Epithelial cell of esophagus (primary cell): ENCODE measurements around the gene SCGB1D4.
A peak's percentile ranks its signal among the peaks of the same experiment; 100 is the strongest.
"Not testable (repeated sequence)": the region's sequence is repeated elsewhere in the genome, so short reads cannot be mapped to it uniquely, and the experiment has no call there.

Experiments used
- DNase-seq: peaks from one replicate; pipeline ENCODE4 v3.0.0; 2010; ENCODE audit warnings: low read depth
- H3K4me3 ChIP-seq: 2 replicates; pipeline ENCODE4 v1.5.1; 2011; ENCODE audit warnings: mild to moderate bottlenecking, low read length, control low read depth
- TF ChIP-seq, protein P1 (sequence below): IDR thresholded peaks from 2 replicates; pipeline ENCODE4 v1.5.1; 2011; ENCODE audit warnings: low read depth, mild to moderate bottlenecking, low read length, control low read depth, inconsistent platforms; ENCODE audit not compliant: insufficient read depth; ENCODE audit errors: missing control alignments

Gene SCGB1D4, protein sequence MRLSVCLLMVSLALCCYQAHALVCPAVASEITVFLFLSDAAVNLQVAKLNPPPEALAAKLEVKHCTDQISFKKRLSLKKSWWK

DNA sequence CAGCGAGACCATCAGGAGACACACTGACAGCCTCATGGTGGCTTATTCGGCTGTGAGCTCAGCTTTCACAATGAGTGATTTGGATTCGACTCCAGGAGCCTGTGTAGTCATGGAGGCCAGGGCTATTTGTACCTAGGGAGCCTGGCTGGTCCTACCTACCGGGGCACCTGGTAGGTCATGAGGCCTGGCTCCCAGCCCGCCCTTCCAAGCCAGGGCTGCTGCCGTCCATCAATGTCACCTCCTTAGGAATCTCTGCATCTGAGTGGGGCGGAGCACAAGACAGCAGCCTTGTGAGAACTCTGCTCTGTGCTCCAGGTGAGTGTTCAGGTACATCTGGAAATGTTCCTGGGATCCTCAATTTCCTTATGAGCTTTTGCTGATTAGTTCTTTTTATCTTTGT is at the start of gene SCGB1D4:
SCGB1D4 (minus strand) TSS at position 101 of the 400 bp plus-strand sequence; CDS start at position 36, 65 bp downstream.
- TF ChIP-seq, protein P1, sequence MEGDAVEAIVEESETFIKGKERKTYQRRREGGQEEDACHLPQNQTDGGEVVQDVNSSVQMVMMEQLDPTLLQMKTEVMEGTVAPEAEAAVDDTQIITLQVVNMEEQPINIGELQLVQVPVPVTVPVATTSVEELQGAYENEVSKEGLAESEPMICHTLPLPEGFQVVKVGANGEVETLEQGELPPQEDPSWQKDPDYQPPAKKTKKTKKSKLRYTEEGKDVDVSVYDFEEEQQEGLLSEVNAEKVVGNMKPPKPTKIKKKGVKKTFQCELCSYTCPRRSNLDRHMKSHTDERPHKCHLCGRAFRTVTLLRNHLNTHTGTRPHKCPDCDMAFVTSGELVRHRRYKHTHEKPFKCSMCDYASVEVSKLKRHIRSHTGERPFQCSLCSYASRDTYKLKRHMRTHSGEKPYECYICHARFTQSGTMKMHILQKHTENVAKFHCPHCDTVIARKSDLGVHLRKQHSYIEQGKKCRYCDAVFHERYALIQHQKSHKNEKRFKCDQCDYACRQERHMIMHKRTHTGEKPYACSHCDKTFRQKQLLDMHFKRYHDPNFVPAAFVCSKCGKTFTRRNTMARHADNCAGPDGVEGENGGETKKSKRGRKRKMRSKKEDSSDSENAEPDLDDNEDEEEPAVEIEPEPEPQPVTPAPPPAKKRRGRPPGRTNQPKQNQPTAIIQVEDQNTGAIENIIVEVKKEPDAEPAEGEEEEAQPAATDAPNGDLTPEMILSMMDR, result no peak
- H3K4me3 ChIP-seq, result no peak within 1 kb of the TSS
- no peak for DNase-seq

DNA sequence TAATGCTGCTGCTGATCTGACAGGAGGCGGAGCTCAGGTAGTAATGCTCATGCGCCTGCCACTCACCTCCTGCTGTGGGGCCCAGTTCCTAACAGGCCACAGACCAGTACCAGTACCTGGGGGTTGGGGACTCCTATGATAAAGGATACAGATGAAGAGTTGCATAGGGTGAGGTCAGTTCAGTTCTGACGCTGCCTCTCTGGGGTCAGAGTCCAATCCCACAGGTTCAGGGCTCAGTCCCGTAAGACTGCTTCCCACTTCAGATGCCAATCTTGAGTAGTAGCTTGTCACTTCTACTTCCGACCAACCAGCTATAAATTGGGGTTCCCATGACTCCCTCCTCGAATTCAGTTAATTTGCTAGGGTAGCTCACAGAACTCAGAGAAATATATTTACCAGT is 47.0 kb upstream of the SCGB1D4 start:
- H3K4me3 ChIP-seq, result no peak overlapping the region
- no peak for DNase-seq
- TF ChIP-seq, protein P1, result no peak

DNA sequence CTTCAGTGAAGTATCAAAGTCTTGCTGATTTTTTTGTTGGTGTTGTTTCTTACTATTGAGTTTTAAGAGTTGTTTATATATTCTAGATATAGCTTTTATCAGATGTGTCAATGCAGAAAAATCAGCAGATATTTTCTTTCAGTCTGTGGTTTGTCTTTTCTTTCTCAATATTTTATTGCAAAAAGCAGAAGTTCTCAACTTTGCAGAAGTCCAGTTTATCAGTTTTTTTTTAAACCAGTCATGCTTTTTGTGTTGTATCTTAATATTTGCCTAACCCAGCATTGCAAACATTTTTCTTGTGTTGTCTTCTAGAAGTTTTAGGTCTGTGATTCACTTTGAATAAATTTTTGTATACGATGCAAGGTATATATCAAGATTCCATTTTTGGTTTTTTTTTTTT is 45.3 kb upstream of the SCGB1D4 start:
- no peak overlapping the region for H3K4me3 ChIP-seq
- TF ChIP-seq, protein P1, result no peak
- no peak for DNase-seq

DNA sequence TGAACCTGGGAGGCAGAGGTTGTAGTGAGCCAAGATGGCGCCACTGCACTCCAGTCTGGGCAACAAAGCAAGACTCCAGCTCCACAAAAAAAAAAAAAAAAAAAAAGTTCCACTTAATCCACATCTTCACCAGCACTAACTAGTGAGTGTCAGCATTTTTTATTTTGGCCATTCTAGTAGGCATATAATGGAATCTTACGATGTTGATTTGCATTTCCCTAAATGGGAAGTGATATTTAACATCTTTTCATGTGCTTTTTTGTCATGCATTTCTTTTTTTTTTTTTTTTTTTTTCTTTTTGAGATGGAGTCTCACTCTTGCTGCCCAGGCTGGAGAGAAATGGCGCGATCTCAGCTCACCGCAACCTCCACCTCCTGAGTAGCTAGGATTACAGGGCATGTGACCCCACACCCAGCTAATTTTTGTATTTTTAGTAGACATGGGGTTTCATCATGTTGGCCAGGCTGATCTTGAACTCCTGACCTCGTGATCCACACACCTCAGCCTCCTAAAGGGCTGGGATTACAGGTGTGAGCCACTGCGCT is 44.8 kb upstream of the SCGB1D4 start:
- not testable (repeated sequence) for H3K4me3 ChIP-seq, DNase-seq

DNA sequence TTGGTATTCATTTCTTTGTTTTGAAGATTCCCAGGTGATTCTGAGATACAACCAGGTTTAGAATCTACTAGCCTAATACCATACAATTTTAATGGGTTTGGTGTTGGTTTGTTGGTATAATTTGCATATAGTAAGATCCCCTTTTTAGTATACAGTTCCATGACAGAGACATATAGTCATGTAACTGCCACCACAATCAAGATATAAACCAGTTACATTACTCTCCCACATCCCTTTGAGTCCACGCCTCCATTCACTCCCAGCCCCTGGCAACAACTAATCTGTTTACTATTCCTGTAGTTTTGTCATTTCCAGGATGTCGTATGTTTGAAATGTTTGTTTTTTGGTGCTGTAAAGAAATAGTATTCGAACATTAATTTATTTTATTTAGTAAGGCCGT is 42.7 kb upstream of the SCGB1D4 start:
- no peak for DNase-seq
- no peak overlapping the region for H3K4me3 ChIP-seq
- TF ChIP-seq, protein P1, result no peak

DNA sequence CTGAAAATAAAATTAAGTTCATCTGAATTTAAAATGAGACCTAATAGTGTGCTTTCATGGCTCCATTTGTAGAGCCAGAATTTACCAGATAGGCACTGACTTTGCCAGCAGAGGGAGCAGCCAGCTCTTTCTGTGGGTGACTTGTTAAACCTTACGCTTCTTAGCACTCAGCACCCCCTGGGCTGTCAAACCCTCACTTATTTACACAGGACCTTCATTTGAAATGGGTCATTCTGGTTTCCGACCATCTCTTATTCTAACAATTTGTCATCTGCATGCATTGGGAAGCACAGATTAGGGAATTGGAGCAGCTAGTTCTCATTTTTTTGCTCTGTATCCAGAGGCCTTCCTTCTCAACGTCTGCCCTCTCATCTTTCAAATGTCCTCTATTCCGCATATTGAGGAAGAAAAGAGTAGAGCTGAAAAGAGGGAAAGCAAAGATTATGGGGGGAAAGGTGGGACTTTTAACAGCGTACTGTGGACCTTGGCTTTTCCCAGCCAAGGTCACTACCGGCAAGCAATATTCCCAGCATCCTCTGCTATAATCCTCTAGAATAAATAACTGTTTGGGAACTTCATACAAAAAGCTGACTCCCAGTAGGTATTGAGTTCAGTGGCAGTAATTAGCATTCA is 41.5 kb upstream of the SCGB1D4 start:
- peak; percentile 65 for DNase-seq
- TF ChIP-seq, protein P1, result peak; percentile 80
- H3K4me3 ChIP-seq, result no peak overlapping the region

DNA sequence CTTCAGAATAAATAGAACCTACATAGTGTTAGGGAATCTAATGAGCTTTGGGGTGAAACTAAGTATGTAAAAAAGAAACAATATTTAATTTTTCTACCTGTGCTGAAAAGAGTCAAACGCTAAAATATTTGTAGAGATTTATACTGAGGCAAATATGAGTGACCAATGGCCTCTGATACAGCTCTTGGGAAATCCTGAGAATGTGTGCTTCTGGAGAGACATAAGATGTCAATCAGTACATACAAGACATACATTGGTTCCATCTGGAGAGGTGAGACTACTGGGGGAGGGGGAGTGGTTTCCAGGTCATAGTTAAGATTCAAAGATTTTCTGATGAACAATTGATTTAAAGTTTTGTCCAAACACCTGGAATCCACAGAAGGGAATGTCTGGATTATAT is 39.3 kb upstream of the SCGB1D4 start:
- no peak overlapping the region for H3K4me3 ChIP-seq
- no peak for DNase-seq
- TF ChIP-seq, protein P1, result no peak
